ENCODE measurements around the gene WDR48.

- TF ChIP-seq NFIC (IDR thresholded peaks at IDR 0.05) (no peak), THRA (IDR thresholded peaks at IDR 0.05) (no peak), YY1 (IDR thresholded peaks at IDR 0.05; ENCODE audit: borderline replicate concordance in 1 of 3, control insufficient read depth in 1 of 3, extremely low read depth in 1 of 3, insufficient read depth in 3 of 3, insufficient read length in 1 of 3, insufficient replicate concordance in 2 of 3, low read depth in 1 of 3, low read length in 2 of 3) (no peak), ZFP30 (CRISPR knock-in tag; IDR thresholded peaks at IDR 0.05; ENCODE audit: borderline replicate concordance) (no peak), NUFIP1 (IDR thresholded peaks at IDR 0.05; ENCODE audit: partially characterized antibody) (no peak), ATF6 (CRISPR knock-in tag; IDR thresholded peaks at IDR 0.05) (no peak)
- TF ChIP-seq, protein P1, sequence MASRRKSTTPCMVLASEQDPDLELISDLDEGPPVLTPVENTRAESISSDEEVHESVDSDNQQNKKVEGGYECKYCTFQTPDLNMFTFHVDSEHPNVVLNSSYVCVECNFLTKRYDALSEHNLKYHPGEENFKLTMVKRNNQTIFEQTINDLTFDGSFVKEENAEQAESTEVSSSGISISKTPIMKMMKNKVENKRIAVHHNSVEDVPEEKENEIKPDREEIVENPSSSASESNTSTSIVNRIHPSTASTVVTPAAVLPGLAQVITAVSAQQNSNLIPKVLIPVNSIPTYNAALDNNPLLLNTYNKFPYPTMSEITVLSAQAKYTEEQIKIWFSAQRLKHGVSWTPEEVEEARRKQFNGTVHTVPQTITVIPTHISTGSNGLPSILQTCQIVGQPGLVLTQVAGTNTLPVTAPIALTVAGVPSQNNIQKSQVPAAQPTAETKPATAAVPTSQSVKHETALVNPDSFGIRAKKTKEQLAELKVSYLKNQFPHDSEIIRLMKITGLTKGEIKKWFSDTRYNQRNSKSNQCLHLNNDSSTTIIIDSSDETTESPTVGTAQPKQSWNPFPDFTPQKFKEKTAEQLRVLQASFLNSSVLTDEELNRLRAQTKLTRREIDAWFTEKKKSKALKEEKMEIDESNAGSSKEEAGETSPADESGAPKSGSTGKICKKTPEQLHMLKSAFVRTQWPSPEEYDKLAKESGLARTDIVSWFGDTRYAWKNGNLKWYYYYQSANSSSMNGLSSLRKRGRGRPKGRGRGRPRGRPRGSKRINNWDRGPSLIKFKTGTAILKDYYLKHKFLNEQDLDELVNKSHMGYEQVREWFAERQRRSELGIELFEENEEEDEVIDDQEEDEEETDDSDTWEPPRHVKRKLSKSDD (conservative IDR thresholded peaks at IDR 0.05; ENCODE audit: low read length), result no peak
These were observed 87.6 kb downstream of the WDR48 start for GRCh38 chr3:39139442-39139841.
